CD4-positive, alpha-beta T cell treated with Interleukin-12 subunit alpha and Interleukin-12 subunit beta, for 1 hour (primary cell): ENCODE results near the gene PDZK1IP1.
A peak's percentile ranks its signal among the peaks of the same experiment; 100 is the strongest.
"Not testable (repeated sequence)": the region's sequence is repeated elsewhere in the genome, so short reads cannot be mapped to it uniquely, and the experiment has no call there.

Experiments
- DNase-seq: peaks from one replicate; pipeline ENCODE4 v3.0.0-alpha.2; 2020

Gene PDZK1IP1

GRCh38 chr1:47195981-47196380, 6.1 kb upstream of the PDZK1IP1 start:
- DNase-seq = not testable (repeated sequence)

GRCh38 chr1:47194311-47194710, 4.5 kb upstream of the PDZK1IP1 start:
- no peak for DNase-seq

- DNase-seq = not testable (repeated sequence)
Observed at GRCh38 chr1:47193496-47193895, 3.7 kb upstream of the PDZK1IP1 start.

GRCh38 chr1:47192458-47193384, 2.9 kb upstream of the PDZK1IP1 start:
- DNase-seq = peak; percentile 65

GRCh38 chr1:47191940-47192457, 2.2 kb upstream of the PDZK1IP1 start:
- no peak for DNase-seq

GRCh38 chr1:47190857-47191256, 1.0 kb upstream of the PDZK1IP1 start:
- no peak for DNase-seq

GRCh38 chr1:47190509-47190855, 646 bp upstream of the PDZK1IP1 start:
- no peak for DNase-seq

GRCh38 chr1:47188791-47189785, 748 bp downstream of the PDZK1IP1 start:
- no peak for DNase-seq

- no peak for DNase-seq
Observed at GRCh38 chr1:47187926-47188250, 1.9 kb downstream of the PDZK1IP1 start.

- no peak for DNase-seq
Observed at GRCh38 chr1:47187231-47187925, 2.5 kb downstream of the PDZK1IP1 start.

GRCh38 chr1:47186267-47187185, 3.3 kb downstream of the PDZK1IP1 start:
- no peak for DNase-seq

GRCh38 chr1:47184822-47185677, 4.8 kb downstream of the PDZK1IP1 start:
- no peak for DNase-seq

GRCh38 chr1:47184090-47184821, 5.6 kb downstream of the PDZK1IP1 start:
- DNase-seq = no peak

GRCh38 chr1:47183308-47184089, 6.3 kb downstream of the PDZK1IP1 start:
- DNase-seq = no peak

- DNase-seq = no peak
Observed at GRCh38 chr1:47182676-47183235, 7.1 kb downstream of the PDZK1IP1 start.

GRCh38 chr1:47181955-47182675, 7.7 kb downstream of the PDZK1IP1 start:
- no peak for DNase-seq

- no peak for DNase-seq
Observed at GRCh38 chr1:47181095-47181954, 8.5 kb downstream of the PDZK1IP1 start.
